HFFc6 (cell line): ENCODE results near the gene FLOT2. TPM values are rescaled to one million over a fixed set of nuclear protein-coding genes. Genes with fewer than 3 reads are reported as not detected.
A peak's percentile ranks its signal among the peaks of the same experiment; 100 is the strongest.

ENCODE experiments used
- DNase-seq: peaks from one replicate; pipeline ENCODE4 v3.0.0-alpha.2; 2018
- H3K27ac Mint-ChIP-seq: 2 replicates; pipeline ENCODE4 v1.8.0; 2020; ENCODE audit warnings: mild to moderate bottlenecking, mixed read lengths
- H3K27me3 Mint-ChIP-seq: 2 replicates; pipeline ENCODE4 v1.8.0; 2021; ENCODE audit warnings: mild to moderate bottlenecking, moderate library complexity, mixed read lengths; ENCODE audit not compliant: insufficient read depth
- H3K36me3 Mint-ChIP-seq: 2 replicates; pipeline ENCODE4 v1.8.0; 2021; ENCODE audit warnings: low read depth, mixed read lengths
- H3K4me1 Mint-ChIP-seq: 2 replicates; pipeline ENCODE4 v1.8.0; 2020; ENCODE audit warnings: low read depth, mixed read lengths
- H3K4me3 Mint-ChIP-seq: 2 replicates; pipeline ENCODE4 v1.8.0; 2020; ENCODE audit warnings: mild to moderate bottlenecking, moderate library complexity, mixed read lengths
- H3K9me3 Mint-ChIP-seq: 2 replicates; pipeline ENCODE4 v1.8.0; 2020; ENCODE audit warnings: mild to moderate bottlenecking, mixed read lengths
- CTCF ChIP-seq: fragments of 200-600 bp; sonication (generic); IDR thresholded peaks from 2 replicates; pipeline ENCODE4 v1.5.0; 2021; ENCODE audit warnings: antibody characterized with exemption, mild to moderate bottlenecking
- total RNA-seq, 6 experiments: library from RNA; stranded (reverse); fragmentation: NEBNext Ultra II Directional; extraction: Animal tissue kit (Norgen Biotek cat#: 25700); gene quantifications; 2 replicates in 1 of 6; 3 replicates in 5 of 6; pipeline ENCODE4 v1.2.3, GENCODE V29; 2021

Gene FLOT2
- total RNA-seq, 6 experiments from 2014 or later, result 46.7 to 85.7 (median 77.9) TPM

GRCh38 chr17:28860363-28860808, 37.1 kb downstream of the FLOT2 start:
- H3K4me1 Mint-ChIP-seq, result 0 out of 2 replicates have a peak, but pooled peaks cover 10% of the 10 kb centered on the region
- no peak overlapping the region for H3K4me3 Mint-ChIP-seq
- no peak for DNase-seq
- no peak for TF ChIP-seq CTCF
- no peak overlapping the region for H3K27ac Mint-ChIP-seq
- H3K36me3 Mint-ChIP-seq, result 0 out of 2 replicates have a peak, but pooled peaks cover 9% of the 10 kb centered on the region
- no peaks in the 10 kb centered on the region for H3K9me3 Mint-ChIP-seq
- H3K27me3 Mint-ChIP-seq, result no peaks in the 10 kb centered on the region; the same call in 1 of the 2 replicates

DNA sequence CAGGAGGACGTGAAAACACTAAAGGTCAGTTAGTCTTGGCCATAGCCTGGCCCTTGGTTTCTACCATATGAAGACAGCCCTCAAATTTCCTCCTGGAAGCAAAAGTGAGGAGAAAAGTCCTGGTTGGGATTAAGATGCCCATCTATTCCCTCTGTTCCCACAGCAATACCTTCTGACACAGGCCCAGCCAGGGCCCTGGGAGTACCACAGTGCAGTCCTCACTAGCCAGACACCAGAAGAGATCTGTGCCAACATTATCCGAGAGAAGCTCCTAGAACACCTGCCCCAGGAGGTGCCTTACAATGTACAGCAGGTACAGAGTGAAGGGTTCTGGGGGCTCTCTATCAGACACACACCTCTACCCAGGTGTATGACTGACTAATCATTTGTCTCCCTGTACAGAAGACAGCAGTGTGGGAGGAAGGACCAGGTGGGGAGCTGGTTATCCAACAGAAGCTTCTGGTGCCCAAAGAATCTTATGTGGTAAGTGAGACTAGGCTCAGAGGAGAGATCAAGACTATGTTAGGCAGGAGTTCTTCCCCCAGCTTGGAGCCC, 38.7 kb downstream of the FLOT2 start:
- Mint-ChIP-seq H3K36me3 (0 out of 2 replicates have a peak, but pooled peaks cover 9% of the 10 kb centered on the region), H3K4me1 (0 out of 2 replicates have a peak, but pooled peaks cover 13% of the 10 kb centered on the region), H3K27me3 (no peaks in the 10 kb centered on the region; the same call in 1 of the 2 replicates), H3K27ac (no peak overlapping the region), H3K9me3 (no peaks in the 10 kb centered on the region), H3K4me3 (no peak overlapping the region)
- TF ChIP-seq CTCF, result no peak
- DNase-seq, result no peak

GRCh38 chr17:28857905-28858800, 39.4 kb downstream of the FLOT2 start:
- Mint-ChIP-seq H3K36me3 (0 out of 2 replicates have a peak, but pooled peaks cover 9% of the 10 kb centered on the region), H3K27ac (no peak overlapping the region), H3K4me1 (0 out of 2 replicates have a peak, but pooled peaks cover 13% of the 10 kb centered on the region), H3K9me3 (no peaks in the 10 kb centered on the region), H3K27me3 (no peaks in the 10 kb centered on the region; the same call in 1 of the 2 replicates), H3K4me3 (no peak overlapping the region)
- TF ChIP-seq CTCF, result no peak
- no peak for DNase-seq

GRCh38 chr17:28856028-28856574, 41.4 kb downstream of the FLOT2 start:
- 0 out of 2 replicates have a peak, but pooled peaks cover 9% of the 10 kb centered on the region for H3K36me3 Mint-ChIP-seq

More at GRCh38 chr17:28856028-28856574, 41.4 kb downstream of the FLOT2 start:
- Mint-ChIP-seq H3K4me1 (0 out of 2 replicates have a peak, but pooled peaks cover 13% of the 10 kb centered on the region), H3K4me3 (peak overlapping the region; percentile 90), H3K9me3 (no peaks in the 10 kb centered on the region), H3K27me3 (no peaks in the 10 kb centered on the region; the same call in none of the 2 replicates), H3K27ac (no peak overlapping the region)
- no peak for TF ChIP-seq CTCF
- no peak for DNase-seq
